Glutamatergic neuron (in vitro differentiated cells): ENCODE measurements around the gene ZNF48. TPM values are rescaled to one million over a fixed set of nuclear protein-coding genes. Genes with fewer than 3 reads are reported as not detected.

Experiments used
- DNase-seq: peaks from one replicate; pipeline ENCODE4 v3.0.0; 2022
- H3K27ac Mint-ChIP-seq: one replicate; pipeline ENCODE4 v1.8.0; 2020; ENCODE audit warnings: mild to moderate bottlenecking, mixed read lengths, inconsistent platforms; ENCODE audit not compliant: unreplicated experiment
- H3K27me3 Mint-ChIP-seq: one replicate; pipeline ENCODE4 v1.8.0; 2020; ENCODE audit warnings: mild to moderate bottlenecking, moderate library complexity, mixed read lengths, inconsistent platforms; ENCODE audit not compliant: unreplicated experiment
- H3K36me3 Mint-ChIP-seq: one replicate; pipeline ENCODE4 v1.8.0; 2020; ENCODE audit warnings: mild to moderate bottlenecking, mixed read lengths, inconsistent platforms; ENCODE audit not compliant: unreplicated experiment
- H3K4me1 Mint-ChIP-seq: one replicate; pipeline ENCODE4 v1.8.0; 2020; ENCODE audit warnings: mild to moderate bottlenecking, low read depth, mixed read lengths, inconsistent platforms; ENCODE audit not compliant: unreplicated experiment
- H3K4me3 Mint-ChIP-seq: one replicate; pipeline ENCODE4 v1.8.0; 2020; ENCODE audit warnings: mild to moderate bottlenecking, mixed read lengths, inconsistent platforms; ENCODE audit not compliant: unreplicated experiment
- H3K9me3 Mint-ChIP-seq: one replicate; pipeline ENCODE4 v1.8.0; 2020; ENCODE audit warnings: mild to moderate bottlenecking, moderate library complexity, mixed read lengths, inconsistent platforms; ENCODE audit not compliant: unreplicated experiment
- CTCF ChIP-seq: fragments of 200-600 bp; sonication (generic); IDR thresholded peaks from one replicate; pipeline ENCODE4 v1.5.0; 2021; ENCODE audit not compliant: partially characterized antibody, unreplicated experiment
- total RNA-seq: library from RNA; stranded (reverse); fragmentation: NEBNext Ultra II Directional; extraction: Animal tissue kit (Norgen Biotek cat#: 25700); gene quantifications from one replicate; pipeline ENCODE4 v1.2.1, GENCODE V29; 2021; ENCODE audit not compliant: unreplicated experiment

The ZNF48 gene
- total RNA-seq, 1 donor from 2014 or later, result 74.7 TPM

- Mint-ChIP-seq H3K36me3 (no peaks in the 10 kb centered on the region), H3K4me3 (no peak overlapping the region), H3K27ac (no peak overlapping the region), H3K9me3 (peaks cover 15% of the 10 kb centered on the region), H3K4me1 (peaks cover 10% of the 10 kb centered on the region), H3K27me3 (peaks cover 11% of the 10 kb centered on the region)
- no peak for DNase-seq
- TF ChIP-seq CTCF, result no peak
Observed at GRCh38 chr16:30358990-30359870, 36.0 kb upstream of the ZNF48 start.

- peaks cover 9% of the 10 kb centered on the region for H3K4me1 Mint-ChIP-seq
- no peak for DNase-seq
- H3K4me3 Mint-ChIP-seq, result no peak overlapping the region
- H3K27ac Mint-ChIP-seq, result no peak overlapping the region
- H3K36me3 Mint-ChIP-seq, result no peaks in the 10 kb centered on the region
- TF ChIP-seq CTCF, result no peak
- H3K27me3 Mint-ChIP-seq, result peaks cover 7% of the 10 kb centered on the region
- H3K9me3 Mint-ChIP-seq, result peaks cover 10% of the 10 kb centered on the region
Observed at GRCh38 chr16:30359871-30360170, 35.4 kb upstream of the ZNF48 start.

GRCh38 chr16:30361180-30361579 is 34.0 kb upstream of the ZNF48 start:
- no peak for TF ChIP-seq CTCF
- peaks cover 3% of the 10 kb centered on the region for H3K9me3 Mint-ChIP-seq
- no peak overlapping the region for H3K4me3 Mint-ChIP-seq
- peaks cover 6% of the 10 kb centered on the region for H3K4me1 Mint-ChIP-seq
- peaks cover 9% of the 10 kb centered on the region for H3K27me3 Mint-ChIP-seq
- no peaks in the 10 kb centered on the region for H3K36me3 Mint-ChIP-seq
- DNase-seq, result no peak
- H3K27ac Mint-ChIP-seq, result no peak overlapping the region

GRCh38 chr16:30365200-30365599 is 30.0 kb upstream of the ZNF48 start:
- Mint-ChIP-seq H3K27me3 (peaks cover 11% of the 10 kb centered on the region), H3K4me1 (peaks cover 17% of the 10 kb centered on the region), H3K36me3 (no peaks in the 10 kb centered on the region), H3K9me3 (peaks cover 2% of the 10 kb centered on the region), H3K27ac (no peak overlapping the region), H3K4me3 (peak overlapping the region; percentile 56)
- DNase-seq, result no peak
- no peak for TF ChIP-seq CTCF

- Mint-ChIP-seq H3K27ac (no peak overlapping the region), H3K4me3 (peak overlapping the region; percentile 98), H3K27me3 (peaks cover 19% of the 10 kb centered on the region), H3K36me3 (peaks cover 3% of the 10 kb centered on the region), H3K9me3 (peaks cover 9% of the 10 kb centered on the region), H3K4me1 (peaks cover 22% of the 10 kb centered on the region)
- DNase-seq, result no peak
- TF ChIP-seq CTCF, result no peak
Observed at GRCh38 chr16:30366511-30366910, 28.7 kb upstream of the ZNF48 start.
